Breast epithelium (tissue), 4 donors: ENCODE measurements around the gene GNMT. TPM values are rescaled to one million over a fixed set of nuclear protein-coding genes. Genes with fewer than 3 reads are reported as not detected.
"Not testable (repeated sequence)": the region's sequence is repeated elsewhere in the genome, so short reads cannot be mapped to it uniquely, and the experiment has no call there.

Experiments used
- DNase-seq, 2 donors: peaks; one replicate each; pipeline ENCODE4 v3.0.0-alpha.2; 2019; ENCODE audit warnings: low spot score in 2 of 2
- H3K27ac ChIP-seq, 2 donors: fragments of 200-600 bp; sonication (generic) in 1 of 2; one replicate each; pipeline ENCODE4 v1.5.1; 2016 to 2019; ENCODE audit warnings: mild to moderate bottlenecking in 1 of 2
- H3K27me3 ChIP-seq, 2 donors: fragments of 200-600 bp; sonication (generic) in 1 of 2; one replicate each; pipeline versions ENCODE4 v1.5.1 to v1.6.0; 2017 to 2019; ENCODE audit warnings: control low read depth in 1 of 2, mild to moderate bottlenecking in 1 of 2
- H3K36me3 ChIP-seq: fragments of 200-600 bp; one replicate; pipeline ENCODE4 v1.5.1; 2019
- H3K4me1 ChIP-seq, 2 donors: fragments of 200-600 bp; sonication (generic); one replicate each; pipeline ENCODE4 v1.5.1; 2016 to 2019; ENCODE audit warnings: control low read depth in 1 of 2
- H3K4me3 ChIP-seq, 3 donors: fragments of 200-600 bp; sonication (generic); 1 replicate in 2 of 3; 2 replicates in 1 of 3; pipeline ENCODE4 v1.5.1; 2016 to 2019; ENCODE audit warnings: mild to moderate bottlenecking in 3 of 3, moderate library complexity in 2 of 3
- H3K9me3 ChIP-seq, 2 donors: fragments of 200-600 bp; sonication (generic) in 1 of 2; one replicate each; pipeline ENCODE4 v1.5.1; 2016 to 2019; ENCODE audit warnings: control low read depth in 1 of 2
- CTCF ChIP-seq, 3 donors: fragments of 450-650 bp; IDR thresholded peaks; one replicate each; pipeline ENCODE4 v1.5.1; 2016 to 2017; ENCODE audit warnings: antibody characterized with exemption in 3 of 3, mild to moderate bottlenecking in 3 of 3, moderate library complexity in 3 of 3
- POLR2A ChIP-seq: fragments of 450-650 bp; IDR thresholded peaks from one replicate; pipeline ENCODE4 v1.6.1; 2016; ENCODE audit warnings: antibody characterized with exemption, mild to moderate bottlenecking, moderate library complexity
- POLR2AphosphoS5 ChIP-seq, 3 donors: sonication (generic); formaldehyde crosslinking; IDR thresholded peaks; one replicate each; pipeline ENCODE4 v1.6.1; 2017; ENCODE audit warnings: antibody characterized with exemption in 3 of 3
- intact Hi-C: fragments of 100-400 bp; cut with DNase I; formaldehyde crosslinking; loops from one replicate; pipeline ENCODE4 v1.15.1; 2023; ENCODE audit warnings: low total_unique reads
- total RNA-seq, 3 donors: library from RNA; depleted of rRNA; stranded (reverse); fragments of >200 nt; gene quantifications; one replicate each; pipeline ENCODE4 v1.1.0, GENCODE V29; 2016

Gene GNMT
- total RNA-seq, 3 donors from 2014 or later: 0.32 to 5.9 (median 1.8) TPM

GRCh38 chr6:42942444-42942843, 18.1 kb upstream of the GNMT start:
- H3K27ac ChIP-seq: no peak overlapping the region
- no peak for DNase-seq
- H3K9me3 ChIP-seq: no peaks in the 10 kb centered on the region
- H3K4me3 ChIP-seq: no peak overlapping the region
- H3K36me3 ChIP-seq: no peaks in the 10 kb centered on the region
- TF ChIP-seq POLR2AphosphoS5 (IDR thresholded peaks at IDR 0.05) (no peak), CTCF (IDR thresholded peaks at IDR 0.05) (no peak), POLR2A (no peak)
- no peaks in the 10 kb centered on the region for H3K27me3 ChIP-seq
- intact Hi-C loops: no loop called here
- H3K4me1 ChIP-seq: no peaks in the 10 kb centered on the region

GRCh38 chr6:42947950-42948349, 12.6 kb upstream of the GNMT start:
- H3K4me1 ChIP-seq: no peaks in the 10 kb centered on the region
- DNase-seq: no peak
- no peaks in the 10 kb centered on the region for H3K36me3 ChIP-seq
- H3K27me3 ChIP-seq: no peaks in the 10 kb centered on the region
- H3K9me3 ChIP-seq: no peaks in the 10 kb centered on the region
- TF ChIP-seq POLR2A: no peak
- no peak for TF ChIP-seq CTCF (IDR thresholded peaks at IDR 0.05)
- TF ChIP-seq POLR2AphosphoS5 (IDR thresholded peaks at IDR 0.05): no peak
- no peak overlapping the region for H3K4me3 ChIP-seq
- intact Hi-C loops: no loop called here
- H3K27ac ChIP-seq: no peak overlapping the region

GRCh38 chr6:42952389-42952788, 8.2 kb upstream of the GNMT start:
- no peak for DNase-seq
- no peak overlapping the region for H3K4me3 ChIP-seq
- TF ChIP-seq POLR2AphosphoS5 (IDR thresholded peaks at IDR 0.05) (no peak), POLR2A (no peak), CTCF (IDR thresholded peaks at IDR 0.05) (no peak)
- H3K36me3 ChIP-seq: no peaks in the 10 kb centered on the region
- no peak overlapping the region for H3K27ac ChIP-seq
- intact Hi-C loops: no loop called here
- H3K4me1 ChIP-seq: no peaks in the 10 kb centered on the region
- no peaks in the 10 kb centered on the region for H3K9me3 ChIP-seq
- no peaks in the 10 kb centered on the region for H3K27me3 ChIP-seq

GRCh38 chr6:42954405-42954804, 6.1 kb upstream of the GNMT start:
- H3K9me3 ChIP-seq, H3K27ac ChIP-seq, H3K36me3 ChIP-seq, intact Hi-C loops, DNase-seq, H3K4me1 ChIP-seq, H3K4me3 ChIP-seq, H3K27me3 ChIP-seq: not testable (repeated sequence)

GRCh38 chr6:42958125-42958524, 2.4 kb upstream of the GNMT start:
- H3K4me1 ChIP-seq: no peaks in the 10 kb centered on the region
- no peak overlapping the region for H3K27ac ChIP-seq
- H3K36me3 ChIP-seq: no peaks in the 10 kb centered on the region
- H3K27me3 ChIP-seq: no peaks in the 10 kb centered on the region
- H3K9me3 ChIP-seq: no peaks in the 10 kb centered on the region
- no peak overlapping the region for H3K4me3 ChIP-seq
- TF ChIP-seq POLR2A (no peak), CTCF (IDR thresholded peaks at IDR 0.05) (no peak), POLR2AphosphoS5 (IDR thresholded peaks at IDR 0.05) (no peak)
- no peak for DNase-seq
- intact Hi-C loops: no loop called here

- no peak for TF ChIP-seq CTCF (IDR thresholded peaks at IDR 0.05)
- TF ChIP-seq POLR2AphosphoS5 (IDR thresholded peaks at IDR 0.05): no peak
- no peak for TF ChIP-seq POLR2A
- no peaks in the 10 kb centered on the region for H3K27me3 ChIP-seq
- intact Hi-C loops: no loop called here
These were observed 674 bp upstream of the GNMT start for GRCh38 chr6:42959917-42960242.

More at GRCh38 chr6:42959917-42960242, 674 bp upstream of the GNMT start:
- Histone ChIP-seq H3K36me3 (no peaks in the 10 kb centered on the region), H3K4me1 (no peaks in the 10 kb centered on the region), H3K9me3 (no peaks in the 10 kb centered on the region), H3K27ac (peak overlapping the region; percentile 16 to 21), H3K4me3 (peak overlapping the region; percentile 41 to 69 (median 59))
- DNase-seq: no peak
